Activated CD4-positive, CD25-positive, alpha-beta regulatory T cell (primary cell): ENCODE results near the gene ATP5F1B.
A peak's percentile ranks its signal among the peaks of the same experiment; 100 is the strongest.
"Not testable (repeated sequence)": the region's sequence is repeated elsewhere in the genome, so short reads cannot be mapped to it uniquely, and the experiment has no call there.

ENCODE experiments used
- DNase-seq, 4 experiments: peaks; one replicate each; lab custom pipeline; 2025; lab: John Stamatoyannopoulos, UW

Gene ATP5F1B

DNA sequence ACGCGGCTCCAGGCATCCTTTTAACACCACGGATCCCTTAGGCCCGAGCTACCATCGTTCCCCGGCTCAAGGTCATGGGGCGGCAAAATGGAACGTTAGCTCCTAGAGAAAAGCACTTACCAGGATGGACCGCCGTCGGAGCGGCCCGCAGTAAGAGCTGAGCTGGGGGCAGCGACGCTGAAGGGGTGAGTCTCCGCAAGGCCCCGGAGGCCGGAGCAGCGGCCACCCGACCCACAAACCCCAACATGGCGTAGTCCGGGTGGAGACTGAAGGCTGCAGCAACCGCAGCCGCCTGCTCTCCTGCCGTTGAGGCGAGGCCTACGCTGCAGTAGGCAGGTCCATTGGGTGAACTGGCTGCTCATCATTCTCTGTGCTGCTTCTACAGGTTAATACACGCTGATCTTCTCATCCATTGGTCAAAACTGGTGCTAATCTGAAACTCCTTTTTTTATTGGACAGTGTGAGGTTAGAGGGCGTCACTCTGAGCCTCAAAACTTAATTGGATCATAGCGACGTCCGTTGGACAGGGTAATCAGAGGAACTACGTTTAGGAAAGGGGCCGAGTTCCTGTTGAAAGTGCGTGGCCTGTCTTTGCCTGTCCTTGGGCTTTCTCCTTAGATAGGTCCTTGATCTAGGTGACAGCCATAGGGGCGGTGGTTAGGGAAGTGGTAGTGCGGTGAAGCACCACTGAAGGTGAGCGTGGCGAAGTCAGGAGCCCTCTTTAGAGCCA, at the start of gene ATP5F1B:
Gene ATP5F1B, minus strand, starts transcription at position 268 of the 730 bp plus-strand sequence. Its CDS starts 21 bp downstream, at position 247.
- DNase-seq: peak; percentile 62 to 75 (median 70)

- DNase-seq: no peak
Observed at GRCh38 chr12:56694161-56694560, 48.4 kb upstream of the ATP5F1B start.

DNA sequence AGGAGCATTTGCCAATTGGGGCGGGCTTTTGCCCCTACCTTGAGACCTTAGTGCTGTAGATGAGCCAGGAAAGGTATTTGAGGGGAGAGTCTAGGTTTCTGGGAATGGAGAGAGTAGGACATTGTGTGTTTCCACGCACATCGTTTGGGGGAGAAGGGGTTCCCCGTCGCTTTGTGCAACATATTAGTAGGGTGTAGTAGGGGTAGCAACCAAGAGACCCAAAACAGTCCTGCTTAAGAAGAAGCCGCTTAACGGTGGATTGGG, 43.0 kb upstream of the ATP5F1B start:
- DNase-seq: no peak

DNA sequence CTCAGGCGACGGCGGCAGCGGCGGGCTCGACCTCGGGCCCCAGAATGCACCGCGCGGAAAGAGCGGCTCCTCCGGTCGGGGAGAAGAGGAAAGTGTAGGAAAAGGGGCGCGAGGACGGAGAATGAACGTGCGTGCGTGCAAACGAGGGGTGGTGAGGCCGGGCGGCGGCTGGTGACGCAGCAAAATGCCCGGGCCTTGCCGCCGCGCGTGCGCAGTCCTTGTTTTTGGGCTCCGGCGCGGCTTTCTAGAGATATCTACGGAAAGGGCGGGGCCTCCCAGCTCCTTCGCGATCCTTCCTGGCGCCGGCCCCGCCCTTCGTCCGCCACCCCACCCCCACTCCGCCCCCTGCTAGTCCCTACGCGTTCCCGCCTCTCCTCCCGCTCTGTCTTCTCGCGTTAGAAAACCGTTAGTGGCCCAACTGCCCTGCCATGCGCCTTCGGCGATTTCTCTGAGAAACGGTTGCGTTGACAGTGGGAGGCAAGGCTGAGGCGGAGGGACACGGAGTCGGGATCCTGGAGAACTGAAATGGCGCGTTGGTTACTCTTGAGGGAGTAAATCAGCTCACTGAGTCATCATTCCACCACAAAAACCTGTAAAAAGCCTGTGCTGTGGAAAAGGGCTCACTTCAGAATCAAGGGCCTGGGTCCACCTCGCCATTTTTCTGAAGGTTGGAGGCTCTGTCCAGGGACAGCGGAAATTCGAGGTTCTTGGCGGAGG, 42.5 kb upstream of the ATP5F1B start, which contains the start of gene PTGES3:
Gene PTGES3, minus strand, starts transcription at position 156 of the 717 bp plus-strand sequence. CDS start 285 bp downstream, outside the sequence.
- DNase-seq: peak; percentile 91 to 97 (median 96)

- DNase-seq: peak; percentile 26 to 83 (median 58)
Observed at GRCh38 chr12:56687223-56688128, 41.7 kb upstream of the ATP5F1B start.

GRCh38 chr12:56684745-56685359, 39.1 kb upstream of the ATP5F1B start:
- DNase-seq: no peak

- DNase-seq: no peak
Observed at GRCh38 chr12:56682323-56682722, 36.5 kb upstream of the ATP5F1B start.

- no peak for DNase-seq
Observed at GRCh38 chr12:56679883-56680575, 34.2 kb upstream of the ATP5F1B start.

DNA sequence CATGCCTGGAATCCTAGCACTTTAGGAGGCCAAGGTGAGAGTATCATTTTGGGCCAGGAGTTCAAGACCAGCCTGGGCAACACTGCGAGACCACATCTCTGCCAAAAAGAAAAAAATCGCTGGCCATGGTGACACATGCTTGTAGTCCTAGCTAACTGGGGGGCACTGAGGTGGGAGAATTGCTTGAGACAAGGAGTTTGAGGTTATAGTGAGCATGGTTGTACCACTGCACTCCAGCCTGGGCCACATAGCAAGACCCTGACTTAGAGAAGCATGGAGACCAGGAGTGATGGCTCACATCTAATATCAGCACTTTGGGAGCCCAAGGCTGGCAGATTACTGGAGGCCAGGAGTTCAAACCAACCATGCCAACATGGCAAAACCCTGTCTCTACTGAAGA, 33.1 kb upstream of the ATP5F1B start:
- no peak for DNase-seq

GRCh38 chr12:56677680-56678079, 31.9 kb upstream of the ATP5F1B start:
- DNase-seq: no peak

GRCh38 chr12:56676851-56677580, 31.2 kb upstream of the ATP5F1B start:
- no peak for DNase-seq

DNA sequence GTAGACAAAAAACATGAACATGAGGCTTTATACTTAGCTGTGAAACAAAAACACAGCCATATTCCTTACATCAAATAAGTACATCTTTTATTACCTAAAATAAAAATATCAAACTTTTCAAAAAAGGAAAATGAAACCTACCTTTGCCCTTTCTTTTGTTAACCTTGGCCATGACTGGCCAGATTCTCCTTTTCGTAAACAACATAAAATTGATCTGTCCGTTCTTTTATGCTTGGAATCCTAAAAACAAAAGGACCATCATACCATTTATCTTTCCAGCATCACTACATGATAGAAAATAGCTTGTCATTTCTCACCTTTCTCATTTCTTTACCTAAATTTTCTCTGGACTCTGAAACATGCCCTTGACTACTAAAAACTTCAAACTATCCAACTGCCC, 25.8 kb upstream of the ATP5F1B start:
- no peak for DNase-seq

GRCh38 chr12:56670836-56671235, 25.1 kb upstream of the ATP5F1B start:
- no peak for DNase-seq

DNA sequence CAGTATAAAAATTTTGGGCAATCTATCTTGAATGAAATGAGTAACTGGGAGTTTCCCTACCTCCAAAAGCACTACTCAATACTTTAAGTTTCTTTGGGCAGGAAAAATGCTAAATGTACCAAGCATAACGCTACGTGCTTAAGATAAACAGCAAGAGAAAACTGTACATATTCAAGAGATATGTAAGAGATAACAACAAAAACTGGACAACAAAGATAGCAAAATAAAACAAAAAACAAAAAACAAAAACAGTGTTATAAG, 22.3 kb upstream of the ATP5F1B start:
- DNase-seq: no peak

DNA sequence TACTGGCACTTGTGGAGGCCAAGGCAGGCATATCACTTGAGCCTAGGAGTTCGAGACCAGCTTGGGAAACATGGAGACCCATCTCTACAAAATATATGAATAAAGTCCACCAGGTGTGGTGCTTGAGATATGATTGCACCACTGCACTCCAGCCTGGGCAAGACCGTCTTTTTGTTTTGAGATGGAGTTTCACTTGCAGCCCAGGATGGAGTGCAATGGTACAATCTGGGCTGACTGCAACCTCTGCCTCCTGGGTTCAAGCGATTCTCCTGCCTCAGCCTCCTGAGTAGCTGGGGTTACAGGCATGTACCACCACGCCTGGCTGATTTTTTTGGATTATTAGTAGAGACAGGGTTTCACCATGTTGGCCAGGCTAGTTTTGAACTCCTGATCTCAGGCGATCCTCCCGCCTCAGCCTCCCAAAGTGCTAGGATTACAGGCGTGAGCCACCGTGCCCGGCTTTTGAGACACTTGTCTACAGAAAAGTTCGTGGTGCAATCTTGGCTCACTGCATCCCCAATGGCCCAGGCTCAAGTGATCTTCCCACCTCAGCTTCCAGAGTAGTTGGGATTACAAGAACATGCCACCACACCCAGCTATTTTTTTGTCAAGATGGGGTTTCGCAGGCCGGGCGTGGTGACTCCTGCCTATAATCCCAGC, 16.3 kb upstream of the ATP5F1B start:
- no peak for DNase-seq

- no peak for DNase-seq
Observed at GRCh38 chr12:56661560-56661959, 15.8 kb upstream of the ATP5F1B start.

GRCh38 chr12:56658921-56659320, 13.1 kb upstream of the ATP5F1B start:
- DNase-seq: no peak

DNA sequence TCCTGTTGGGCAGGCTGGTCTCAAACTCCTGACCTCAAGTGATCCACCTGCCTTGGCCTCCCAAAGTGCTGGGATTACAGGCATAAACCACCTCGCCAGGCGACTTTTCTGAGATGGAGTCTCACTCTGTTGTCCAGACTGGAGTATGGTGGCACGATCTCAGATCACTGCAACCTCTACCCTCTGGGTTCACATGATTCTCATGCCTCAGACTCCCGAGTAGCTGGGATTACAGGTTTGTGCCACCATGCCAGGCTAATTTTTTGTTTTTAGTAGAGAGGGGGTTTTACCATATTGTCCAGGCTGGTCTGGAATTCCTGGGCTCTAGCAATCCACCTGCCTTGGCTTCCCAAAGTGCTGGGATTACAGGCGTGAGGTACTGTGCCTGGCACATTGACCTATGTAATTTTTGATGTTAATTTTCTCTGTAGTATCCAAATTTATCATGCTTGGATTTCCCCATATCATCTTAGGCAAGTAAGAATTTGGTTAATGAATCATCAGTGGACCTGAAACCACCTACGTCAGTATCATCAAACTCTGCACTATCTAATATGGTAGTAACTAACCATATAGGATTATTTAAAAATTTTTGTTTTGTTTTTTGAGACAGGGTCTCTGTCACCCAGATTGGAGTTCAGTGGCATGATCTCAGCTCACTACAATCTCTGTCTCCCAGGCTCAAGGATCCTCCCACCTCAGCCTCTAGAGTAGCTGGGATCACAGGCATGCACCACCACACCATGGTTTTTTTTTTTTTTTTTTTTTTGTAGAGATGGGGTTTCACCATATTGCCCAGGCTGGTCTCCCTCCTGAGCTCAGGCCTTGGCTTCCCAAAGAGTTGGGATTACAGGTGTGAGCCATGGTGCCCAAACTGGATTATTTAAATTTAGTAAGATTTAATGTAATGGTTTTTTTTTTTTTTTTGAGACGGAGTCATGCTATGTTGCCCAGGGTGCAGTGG, 11.9 kb upstream of the ATP5F1B start:
- DNase-seq: no peak

- DNase-seq: not testable (repeated sequence)
Observed at GRCh38 chr12:56653781-56654180, 8.0 kb upstream of the ATP5F1B start.
